Muscle of leg (tissue), 11 donors: ENCODE results near the gene KIF22. TPM values are rescaled to one million over a fixed set of nuclear protein-coding genes. Genes with fewer than 3 reads are reported as not detected.

Experiments
- DNase-seq: peaks from one replicate; pipeline ENCODE4 v3.0.0; 2013
- H3K27ac ChIP-seq: one replicate; pipeline ENCODE4 v1.5.1; 2013; ENCODE audit warnings: mild to moderate bottlenecking, low read length, control low read depth
- H3K27me3 ChIP-seq: one replicate; pipeline ENCODE4 v1.6.1; 2013; ENCODE audit warnings: low read length; ENCODE audit not compliant: control insufficient read depth, insufficient read depth
- H3K36me3 ChIP-seq: one replicate; pipeline ENCODE4 v1.6.1; 2013; ENCODE audit warnings: low read length; ENCODE audit not compliant: control insufficient read depth, insufficient read depth
- H3K4me1 ChIP-seq: one replicate; pipeline ENCODE4 v1.6.1; 2013; ENCODE audit warnings: low read length; ENCODE audit not compliant: control insufficient read depth, insufficient read depth
- H3K4me3 ChIP-seq: one replicate; pipeline ENCODE4 v1.5.1; 2013; ENCODE audit warnings: low read length, control low read depth
- H3K9me3 ChIP-seq: replicated peaks from 2 replicates; pipeline ENCODE4 v1.6.1; 2013; ENCODE audit warnings: low read depth, low read length; ENCODE audit not compliant: control insufficient read depth
- WGBS: methylation state at CpG from one replicate; pipeline ENCODE4 v1.1.5; 2013; ENCODE audit warnings: missing lambda C conversion rate; ENCODE audit not compliant: insufficient coverage; 5-methylcytosine and 5-hydroxymethylcytosine counted together
- polyA plus RNA-seq, 8 donors: library from polyadenylated mRNA; unstranded; fragments of 120-200 nt; gene quantifications; one replicate each; pipeline versions ENCODE4 v1.2.1 to v1.2.3, GENCODE V29; 2013; ENCODE audit warnings: inconsistent platforms in 1 of 8, low replicate concordance in 1 of 8; ENCODE audit not compliant: insufficient read length in 8 of 8, insufficient read depth in 1 of 8
- total RNA-seq: library from RNA; stranded (reverse); fragments of 120-200 nt; gene quantifications from one replicate; pipeline ENCODE4 v1.2.4, GENCODE V29; 2013

The KIF22 gene
- total and polyA plus RNA-seq, 9 donors: 26.2 to 43.0 (median 39.3) TPM

- Histone ChIP-seq H3K36me3 (peaks cover 37% of the 10 kb centered on the region), H3K27me3 (no peaks in the 10 kb centered on the region), H3K4me1 (peaks cover 20% of the 10 kb centered on the region), H3K9me3 (no peaks in the 10 kb centered on the region), H3K4me3 (no peak overlapping the region), H3K27ac (no peak overlapping the region)
- WGBS: 100% methylated on average over 1 of the region's 3 CpGs
- no peak for DNase-seq
Measured at GRCh38 chr16:29794231-29794710, 3.7 kb downstream of the KIF22 start.

- peaks cover 57% of the 10 kb centered on the region for H3K36me3 ChIP-seq
- WGBS: 78% methylated on average over 5 of the region's 8 CpGs
- no peak overlapping the region for H3K27ac ChIP-seq
- no peak for DNase-seq
- H3K4me1 ChIP-seq: peaks cover 20% of the 10 kb centered on the region
- H3K4me3 ChIP-seq: no peak overlapping the region
- no peaks in the 10 kb centered on the region for H3K27me3 ChIP-seq
- no peaks in the 10 kb centered on the region for H3K9me3 ChIP-seq
Measured at GRCh38 chr16:29802416-29802935, 11.9 kb downstream of the KIF22 start.

GRCh38 chr16:29804020-29804419, 13.5 kb downstream of the KIF22 start:
- H3K9me3 ChIP-seq: no peaks in the 10 kb centered on the region
- no peaks in the 10 kb centered on the region for H3K27me3 ChIP-seq
- DNase-seq: no peak
- peak overlapping the region; percentile 15 for H3K27ac ChIP-seq
- no peak overlapping the region for H3K4me3 ChIP-seq
- WGBS: 59% methylated on average over 5 of the region's 8 CpGs
- peaks cover 53% of the 10 kb centered on the region for H3K36me3 ChIP-seq
- peaks cover 36% of the 10 kb centered on the region for H3K4me1 ChIP-seq

- Histone ChIP-seq H3K36me3 (peaks cover 53% of the 10 kb centered on the region), H3K4me3 (peak overlapping the region; percentile 93), H3K27ac (peak overlapping the region; percentile 98), H3K9me3 (no peaks in the 10 kb centered on the region), H3K27me3 (no peaks in the 10 kb centered on the region), H3K4me1 (peaks cover 42% of the 10 kb centered on the region)
- WGBS: 12% methylated on average over 26 of the region's 26 CpGs
- peak; percentile 57 for DNase-seq
Measured at GRCh38 chr16:29804455-29805231, 14.1 kb downstream of the KIF22 start.

- under 1% methylated on average over 71 of the region's 103 CpGs for WGBS
- Histone ChIP-seq H3K27ac (peak overlapping the region; percentile 98), H3K27me3 (no peaks in the 10 kb centered on the region), H3K36me3 (peaks cover 57% of the 10 kb centered on the region), H3K4me1 (peaks cover 50% of the 10 kb centered on the region), H3K9me3 (no peaks in the 10 kb centered on the region), H3K4me3 (peak overlapping the region; percentile 93)
- peak; percentile 99 for DNase-seq
Measured at GRCh38 chr16:29805232-29806098, 14.9 kb downstream of the KIF22 start.

GRCh38 chr16:29806099-29806579, 15.6 kb downstream of the KIF22 start, which contains the start of gene MAZ:
Gene MAZ, plus strand, starts transcription at chr16:29806529. Its CDS starts 173 bp downstream, at chr16:29806702.
- no peak for DNase-seq
- H3K4me1 ChIP-seq: peaks cover 57% of the 10 kb centered on the region
- H3K27me3 ChIP-seq: no peaks in the 10 kb centered on the region
- peaks cover 53% of the 10 kb centered on the region for H3K36me3 ChIP-seq
- no peaks in the 10 kb centered on the region for H3K9me3 ChIP-seq
- 3% methylated on average over 15 of the region's 67 CpGs for WGBS
- H3K27ac ChIP-seq: peak within 1 kb of the TSS; percentile 98
- peak within 1 kb of the TSS; percentile 93 for H3K4me3 ChIP-seq

GRCh38 chr16:29806641-29807425, 16.3 kb downstream of the KIF22 start:
- under 1% methylated on average over 99 of the region's 99 CpGs for WGBS
- DNase-seq: peak; percentile 82
- peaks cover 64% of the 10 kb centered on the region for H3K4me1 ChIP-seq

GRCh38 chr16:29807426-29808218, 17.1 kb downstream of the KIF22 start:
- DNase-seq: peak; percentile 96
- peaks cover 70% of the 10 kb centered on the region for H3K4me1 ChIP-seq
- 1% methylated on average over 57 of the region's 69 CpGs for WGBS
- peak overlapping the region; percentile 81 for H3K27ac ChIP-seq
- no peaks in the 10 kb centered on the region for H3K9me3 ChIP-seq
- H3K27me3 ChIP-seq: peaks cover 2% of the 10 kb centered on the region
- peaks cover 38% of the 10 kb centered on the region for H3K36me3 ChIP-seq
- H3K4me3 ChIP-seq: peak overlapping the region; percentile 56

More at GRCh38 chr16:29806641-29807425, 16.3 kb downstream of the KIF22 start:
- H3K36me3 ChIP-seq: peaks cover 46% of the 10 kb centered on the region
- H3K27me3 ChIP-seq: no peaks in the 10 kb centered on the region
- H3K27ac ChIP-seq: peak overlapping the region; percentile 85
- peak overlapping the region; percentile 71 for H3K4me3 ChIP-seq
- H3K9me3 ChIP-seq: no peaks in the 10 kb centered on the region
